Endothelial cell of umbilical vein (primary cell): ENCODE data around the gene DSE. TPM values are rescaled to one million over a fixed set of nuclear protein-coding genes. Genes with fewer than 3 reads are reported as not detected.

Experiments used
- BruUV-seq: library from RNA; stranded (reverse); fragments of 400-500 nt; replicated peaks from 2 replicates; lab custom pipeline; 2021; lab: Mats Ljungman, UMichigan
- CTCF ChIA-PET: fragments of 300-600, 350-600 bp; sonication (Branson Sonifier 250); formaldehyde crosslinking; loops from one replicate; lab custom pipeline; 2021; ENCODE audit warnings: antibody characterized with exemption, inconsistent platforms; lab: Charles Lee
- POLR2A ChIA-PET: fragments of 300-600, 350-600 bp; sonication (Branson Sonifier 250); formaldehyde crosslinking; loops from one replicate; lab custom pipeline; 2021; ENCODE audit warnings: antibody characterized with exemption, inconsistent platforms; lab: Charles Lee
- DNase-seq: peaks from one replicate; pipeline ENCODE4 v3.0.0-alpha.2; 2011; ENCODE audit warnings: low read depth, low spot score
- FAIRE-seq: peaks from 2 replicates; lab custom pipeline; 2011; peaks lifted over from hg19 to GRCh38; lab: Jason Lieb, UNC
- H2AFZ ChIP-seq: 2 replicates; pipeline ENCODE4 v1.6.0; 2012; ENCODE audit warnings: low read depth, low read length, control low read depth, inconsistent platforms
- H3K27ac ChIP-seq: 2 replicates; pipeline ENCODE4 v1.5.1; 2011; ENCODE audit warnings: low read depth, mild to moderate bottlenecking, control low read depth, low read length, moderate library complexity; ENCODE audit not compliant: insufficient read depth
- H3K27me3 ChIP-seq, 2 experiments: 2 replicates each; pipeline versions ENCODE4 v1.6.0 to v1.6.1; 2011; ENCODE audit warnings: low read length in 2 of 2, mixed read lengths in 1 of 2; ENCODE audit not compliant: control insufficient read depth in 2 of 2, insufficient read depth in 2 of 2
- H3K36me3 ChIP-seq, 2 experiments: 2 replicates in 1 of 2; 3 replicates in 1 of 2; pipeline ENCODE4 v1.5.1; 2011; ENCODE audit warnings: low read length in 2 of 2, mild to moderate bottlenecking in 1 of 2, moderate library complexity in 1 of 2; ENCODE audit not compliant: control insufficient read depth in 2 of 2, insufficient read depth in 2 of 2; ENCODE audit errors: extremely low read depth in 1 of 2
- H3K4me1 ChIP-seq: 3 replicates; pipeline ENCODE4 v1.5.1; 2011; ENCODE audit warnings: mild to moderate bottlenecking, low read length; ENCODE audit not compliant: control insufficient read depth, insufficient read depth; ENCODE audit errors: extremely low read depth
- H3K4me2 ChIP-seq: 2 replicates; pipeline ENCODE4 v1.6.1; 2011; ENCODE audit warnings: low read length, control low read depth, mixed read lengths; ENCODE audit not compliant: insufficient read depth
- H3K4me3 ChIP-seq, 3 experiments: fragments of 200-600 bp in 1 of 3; sonication (generic), shearing (Covaris generic) in 1 of 3; replicated peaks in 1 of 3; 2 replicates each; pipeline ENCODE4 v1.5.1; 2011 to 2016; ENCODE audit warnings: control low read depth in 3 of 3, low read length in 3 of 3, mild to moderate bottlenecking in 2 of 3, inconsistent platforms in 1 of 3, low read depth in 1 of 3, moderate library complexity in 1 of 3; ENCODE audit not compliant: insufficient read depth in 1 of 3
- H3K79me2 ChIP-seq: 2 replicates; pipeline ENCODE4 v1.6.0; 2012; ENCODE audit warnings: low read length, inconsistent platforms; ENCODE audit not compliant: control insufficient read depth, insufficient read depth
- H3K9ac ChIP-seq: replicated peaks from 2 replicates; pipeline ENCODE3; 2011; ENCODE audit warnings: low read length, control low read depth; ENCODE audit not compliant: insufficient read depth; ENCODE audit errors: extremely low read depth
- H3K9me1 ChIP-seq: replicated peaks from 3 replicates; pipeline ENCODE4 v1.6.0; 2011; ENCODE audit warnings: mild to moderate bottlenecking, low read length; ENCODE audit not compliant: control insufficient read depth, insufficient read depth; ENCODE audit errors: extremely low read depth
- H3K9me3 ChIP-seq: replicated peaks from 2 replicates; pipeline ENCODE4 v1.5.1; 2012; ENCODE audit warnings: low read length, inconsistent platforms; ENCODE audit not compliant: control insufficient read depth, insufficient read depth
- H4K20me1 ChIP-seq: replicated peaks from 2 replicates; pipeline ENCODE3; 2011; ENCODE audit warnings: mild to moderate bottlenecking, low read length; ENCODE audit not compliant: control insufficient read depth, insufficient read depth; ENCODE audit errors: extremely low read depth
- CTCF ChIP-seq, 2 donors: IDR thresholded peaks; 1 replicate in 1 of 2; 2 replicates in 1 of 2; pipeline ENCODE4 v1.5.1; 2011; ENCODE audit warnings: low read length in 2 of 2, mild to moderate bottlenecking in 2 of 2, moderate library complexity in 2 of 2, control low read depth in 1 of 2, inconsistent platforms in 1 of 2, low read depth in 1 of 2; ENCODE audit not compliant: insufficient read depth in 1 of 2; ENCODE audit errors: extremely low read depth in 1 of 2
- EZH2 ChIP-seq: IDR thresholded peaks from 2 replicates; pipeline ENCODE4 v1.6.1; 2012; ENCODE audit warnings: borderline replicate concordance, low read depth, mild to moderate bottlenecking, moderate library complexity, low read length, inconsistent platforms; ENCODE audit not compliant: severe bottlenecking
- FOS ChIP-seq: IDR thresholded peaks from 2 replicates; pipeline ENCODE4 v1.6.1; 2011; ENCODE audit warnings: mild to moderate bottlenecking, low read length, moderate library complexity, borderline replicate concordance; ENCODE audit not compliant: insufficient read depth
- GATA2 ChIP-seq: IDR thresholded peaks from 2 replicates; pipeline ENCODE4 v1.7.0; 2011; ENCODE audit warnings: low read depth, mild to moderate bottlenecking, moderate library complexity, mixed read lengths, low read length; ENCODE audit not compliant: insufficient read length, insufficient read depth
- JUN ChIP-seq: IDR thresholded peaks from 2 replicates; pipeline ENCODE4 v1.6.1; 2011; ENCODE audit warnings: borderline replicate concordance, low read depth; ENCODE audit not compliant: insufficient read length, insufficient read depth
- MYC ChIP-seq: IDR thresholded peaks from one replicate; pipeline ENCODE4 v1.6.1; 2011; ENCODE audit warnings: mild to moderate bottlenecking, low read depth, low read length
- POLR2A ChIP-seq: IDR thresholded peaks from 2 replicates; pipeline ENCODE4 v1.6.1; 2012; ENCODE audit warnings: low read depth, mild to moderate bottlenecking, control low read depth, low read length
- POLR2AphosphoS5 ChIP-seq: IDR thresholded peaks from 2 replicates; pipeline ENCODE4 v1.6.1; 2012; ENCODE audit warnings: low read depth, mild to moderate bottlenecking, control low read depth, low read length, moderate library complexity; ENCODE audit not compliant: insufficient read depth
- dilution Hi-C: fragments of 300-500 bp; cut with MboI; formaldehyde crosslinking; loops from one replicate; pipeline ENCODE4 v1.15.0; 2019; ENCODE audit warnings: low sequenced_read_pairs; ENCODE audit not compliant: extremely low pct_ligation_motif_present
- intact Hi-C: fragments of 100-400 bp; cut with micrococcal nuclease; formaldehyde crosslinking; loops from one replicate; pipeline ENCODE4 v1.10.0; 2022
- polyA plus RNA-seq, 4 experiments: library from polyadenylated mRNA; depleted of rRNA in 3 of 4; stranded (reverse) in 3 of 4; unstranded in 1 of 4; fragments of >200 nt; gene quantifications; 2 replicates each; pipeline versions ENCODE4 v1.2.1 to v1.2.3, GENCODE V29; 2011 to 2012; ENCODE audit warnings: missing spikeins in 1 of 4
- total RNA-seq: library from RNA; stranded (reverse); gene quantifications from 2 replicates; pipeline ENCODE4 v1.2.3, GENCODE V29; 2021
- TF ChIP-seq, protein P1 (sequence below): IDR thresholded peaks from 2 replicates; pipeline ENCODE4 v1.6.1; 2011; ENCODE audit not compliant: insufficient read depth, insufficient read length

Gene DSE
- total and polyA plus RNA-seq, 2 donors (not counting 3 experiments of a cell fraction or from before 2014, with no cell fraction given): 12.0 to 25.0 TPM

GRCh38 chr6:116445102-116445501 lies 74.4 kb downstream of the DSE start:
- TF ChIP-seq POLR2AphosphoS5 (no peak), MYC (no peak), EZH2 (no peak), CTCF (IDR thresholded peaks at IDR 0.05; ENCODE audit: extremely low read depth in 1 of 2, insufficient read depth in 1 of 2, low read depth in 1 of 2, low read length in 2 of 2) (no peak), JUN (no peak), FOS (no peak), GATA2 (no peak), POLR2A (no peak)
- TF ChIP-seq, protein P1, sequence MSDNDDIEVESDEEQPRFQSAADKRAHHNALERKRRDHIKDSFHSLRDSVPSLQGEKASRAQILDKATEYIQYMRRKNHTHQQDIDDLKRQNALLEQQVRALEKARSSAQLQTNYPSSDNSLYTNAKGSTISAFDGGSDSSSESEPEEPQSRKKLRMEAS: no peak
- POLR2A ChIA-PET: interaction anchor here (0.5 kb wide), 1 partner anchor 24 kb away, joined by 4 read pairs; no protein-coding TSS in a partner anchor
- no peaks in the 10 kb centered on the region for H3K9me1 ChIP-seq
- no peaks in the 10 kb centered on the region for H3K36me3 ChIP-seq
- no peaks in the 10 kb centered on the region for H3K79me2 ChIP-seq
- intact Hi-C loops (loop anchor here (2.0 kb wide), 1 partner anchor 88 kb away; no protein-coding TSS in a partner anchor), dilution Hi-C loops (no loop called here)
- no peaks in the 10 kb centered on the region for H3K9me3 ChIP-seq
- H3K27me3 ChIP-seq: no peaks in the 10 kb centered on the region
- CTCF ChIA-PET: interaction anchor here (0.6 to 4.4 kb wide), 16 partner anchors 9 to 227 kb away, joined by 3 to 36 read pairs (median 4); partner anchors contain the start of genes CALHM5, CALHM6 and DSE
- no peaks in the 10 kb centered on the region for H4K20me1 ChIP-seq
- no peak overlapping the region for H3K4me3 ChIP-seq
- H3K27ac ChIP-seq: no peak overlapping the region
- DNase-seq: no peak
- no TSS peak for BruUV-seq
- no peak for FAIRE-seq
- H3K4me1 ChIP-seq: peaks cover 3% of the 10 kb centered on the region
- no peak overlapping the region for H3K4me2 ChIP-seq
- no peak overlapping the region for H3K9ac ChIP-seq
- no peak overlapping the region for H2AFZ ChIP-seq
